Activated CD8-positive, alpha-beta memory T cell treated with anti-CD3 and anti-CD28 coated beads for 36 hours (primary cell): ENCODE results near the gene CDCP2. TPM values are rescaled to one million over a fixed set of nuclear protein-coding genes. Genes with fewer than 3 reads are reported as not detected.

ENCODE experiments used
- CTCF ChIA-PET: fragments of 350-600 bp; sonication (Branson Sonifier 250); formaldehyde crosslinking; loops from one replicate; lab custom pipeline; 2021; ENCODE audit warnings: antibody characterized with exemption; lab: Charles Lee
- POLR2A ChIA-PET: fragments of 350-600 bp; sonication (Branson Sonifier 250); formaldehyde crosslinking; loops from one replicate; lab custom pipeline; 2021; ENCODE audit warnings: antibody characterized with exemption; lab: Charles Lee
- total RNA-seq, 2 experiments: library from RNA; stranded (reverse); gene quantifications; one replicate each; pipeline ENCODE4 v1.2.3, GENCODE V29; 2021

CDCP2 gene
- total RNA-seq, 2 experiments from 2014 or later: not detected

- POLR2A ChIA-PET: no interaction called here
- CTCF ChIA-PET: interaction anchor here (0.7 to 2.0 kb wide), 4 partner anchors 154 to 378 kb away, joined by 3 to 18 read pairs (median 4); no protein-coding TSS in a partner anchor
Observed at GRCh38 chr1:54121482-54122134, 31.2 kb downstream of the CDCP2 start.

GRCh38 chr1:54120698-54121481 lies 31.9 kb downstream of the CDCP2 start:
- POLR2A ChIA-PET: no interaction called here

GRCh38 chr1:54120018-54120697 lies 32.6 kb downstream of the CDCP2 start:
- ChIA-PET POLR2A (no interaction called here), CTCF (no interaction called here)

More at GRCh38 chr1:54120698-54121481, 31.9 kb downstream of the CDCP2 start:
- CTCF ChIA-PET: interaction anchor here (0.7 to 2.0 kb wide), 4 partner anchors 155 to 379 kb away, joined by 3 to 18 read pairs (median 4); no protein-coding TSS in a partner anchor

- CTCF ChIA-PET: interaction anchor here (1.2 to 2.0 kb wide), 2 partner anchors 13 to 371 kb away, joined by 3 to 6 read pairs; no protein-coding TSS in a partner anchor
- POLR2A ChIA-PET: no interaction called here
Observed at GRCh38 chr1:54118704-54119103, 34.1 kb downstream of the CDCP2 start.

- POLR2A ChIA-PET: interaction anchor here (0.6 kb wide), 1 partner anchor 106 kb away, joined by 3 read pairs; no protein-coding TSS in a partner anchor
- CTCF ChIA-PET: interaction anchor here (1.2 to 2.0 kb wide), 2 partner anchors 13 to 372 kb away, joined by 3 to 6 read pairs; no protein-coding TSS in a partner anchor
Observed at GRCh38 chr1:54117815-54118563, 34.8 kb downstream of the CDCP2 start.

GRCh38 chr1:54115520-54115919 lies 37.3 kb downstream of the CDCP2 start:
- POLR2A ChIA-PET: no interaction called here
- CTCF ChIA-PET: interaction anchor here (0.6 kb wide), 1 partner anchor 1332 kb away, joined by 4 read pairs; no protein-coding TSS in a partner anchor

- ChIA-PET CTCF (interaction anchor here (0.6 kb wide), 1 partner anchor 1332 kb away, joined by 4 read pairs; no protein-coding TSS in a partner anchor), POLR2A (no interaction called here)
Observed at GRCh38 chr1:54114955-54115354, 37.8 kb downstream of the CDCP2 start.

GRCh38 chr1:54114001-54114400 lies 38.8 kb downstream of the CDCP2 start:
- ChIA-PET CTCF (no interaction called here), POLR2A (no interaction called here)

GRCh38 chr1:54112705-54113368 lies 40.0 kb downstream of the CDCP2 start:
- POLR2A ChIA-PET: no interaction called here
- CTCF ChIA-PET: no interaction called here

- ChIA-PET POLR2A (no interaction called here), CTCF (no interaction called here)
Observed at GRCh38 chr1:54112027-54112426, 40.8 kb downstream of the CDCP2 start.

- ChIA-PET POLR2A (no interaction called here), CTCF (no interaction called here)
Observed at GRCh38 chr1:54111624-54112023, 41.2 kb downstream of the CDCP2 start.

- ChIA-PET CTCF (no interaction called here), POLR2A (no interaction called here)
Observed at GRCh38 chr1:54110996-54111395, 41.8 kb downstream of the CDCP2 start.

GRCh38 chr1:54109129-54110090 lies 43.4 kb downstream of the CDCP2 start:
- ChIA-PET CTCF (no interaction called here), POLR2A (no interaction called here)

- CTCF ChIA-PET: no interaction called here
- POLR2A ChIA-PET: no interaction called here
Observed at GRCh38 chr1:54108156-54108555, 44.6 kb downstream of the CDCP2 start.

GRCh38 chr1:54107131-54107530 lies 45.7 kb downstream of the CDCP2 start:
- CTCF ChIA-PET: no interaction called here
- POLR2A ChIA-PET: no interaction called here

- POLR2A ChIA-PET: no interaction called here
- CTCF ChIA-PET: interaction anchor here (0.9 kb wide), 1 partner anchor 13 kb away, joined by 3 read pairs; no protein-coding TSS in a partner anchor
Observed at GRCh38 chr1:54105736-54106269, 47.0 kb downstream of the CDCP2 start.

- ChIA-PET POLR2A (no interaction called here), CTCF (interaction anchor here (0.9 kb wide), 1 partner anchor 13 kb away, joined by 3 read pairs; no protein-coding TSS in a partner anchor)
Observed at GRCh38 chr1:54105080-54105479, 47.7 kb downstream of the CDCP2 start.
